Esophagus squamous epithelium (tissue), 5 donors: Measurements from ENCODE around the gene TAX1BP1. TPM values are rescaled to one million over a fixed set of nuclear protein-coding genes. Genes with fewer than 3 reads are reported as not detected.

ENCODE experiments used
- DNase-seq: peaks from one replicate; lab custom pipeline; 2025; lab: John Stamatoyannopoulos, UW
- H3K27ac ChIP-seq, 4 donors: fragments of 200-600 bp; sonication (generic); one replicate each; pipeline ENCODE4 v1.5.1; 2016 to 2019; ENCODE audit warnings: mild to moderate bottlenecking in 1 of 4
- H3K27me3 ChIP-seq, 4 donors: fragments of 200-600 bp; sonication (generic); 1 replicate in 3 of 4; 2 replicates in 1 of 4; pipeline versions ENCODE4 v1.5.1 to v1.6.0; 2017 to 2021; ENCODE audit warnings: antibody characterized with exemption in 1 of 4
- H3K36me3 ChIP-seq, 3 donors: fragments of 200-600 bp; sonication (generic); one replicate each; pipeline ENCODE4 v1.5.1; 2016 to 2019
- H3K4me1 ChIP-seq, 3 donors: fragments of 200-600 bp; sonication (generic); one replicate each; pipeline ENCODE4 v1.5.1; 2017 to 2019
- H3K4me3 ChIP-seq, 4 donors: fragments of 200-600 bp; sonication (generic); 1 replicate in 3 of 4; 2 replicates in 1 of 4; pipeline ENCODE4 v1.5.1; 2016 to 2019; ENCODE audit warnings: mild to moderate bottlenecking in 2 of 4, moderate library complexity in 1 of 4
- H3K9me3 ChIP-seq, 3 donors: fragments of 200-600 bp; sonication (generic); one replicate each; pipeline ENCODE4 v1.5.1; 2016 to 2019
- CTCF ChIP-seq, 6 experiments: fragments of 450-650 bp in 4 of 6; fragments of 200-600 bp in 2 of 6; sonication (generic) in 2 of 6; IDR thresholded peaks; one replicate each; pipeline ENCODE4 v1.5.1; 2016 to 2019; ENCODE audit warnings: antibody characterized with exemption in 6 of 6, mild to moderate bottlenecking in 4 of 6, moderate library complexity in 4 of 6
- POLR2A ChIP-seq, 4 donors: fragments of 450-650 bp; IDR thresholded peaks; one replicate each; pipeline ENCODE4 v1.6.1; 2017; ENCODE audit warnings: antibody characterized with exemption in 4 of 4, mild to moderate bottlenecking in 4 of 4, moderate library complexity in 3 of 4
- WGBS, 2 donors: methylation state at CpG; one replicate each; pipeline ENCODE4 v1.1.5; 2018; 5-methylcytosine and 5-hydroxymethylcytosine counted together
- intact Hi-C: fragments of 100-400 bp; cut with DNase I; formaldehyde crosslinking; loops from one replicate; pipeline ENCODE4 v1.15.0; 2022
- total RNA-seq, 4 donors: library from RNA; depleted of rRNA; stranded (reverse); fragments of >200 nt; gene quantifications; one replicate each; pipeline ENCODE4 v1.1.0, GENCODE V29; 2016
- donor health status: DM: yes; HTN: yes; CAD: no.

TAX1BP1 gene
- total RNA-seq, 4 donors from 2014 or later: 67.1 to 113 (median 80.3) TPM

- no peak overlapping the region for H3K4me3 ChIP-seq
- no peaks in the 10 kb centered on the region for H3K36me3 ChIP-seq
- H3K4me1 ChIP-seq: peaks cover 0 to 18% (median 0%) of the 10 kb centered on the region in 3 donors
- no peaks in the 10 kb centered on the region for H3K27me3 ChIP-seq
- intact Hi-C loops: no loop called here
- DNase-seq: no peak
- H3K9me3 ChIP-seq: no peaks in the 10 kb centered on the region
- TF ChIP-seq POLR2A (IDR thresholded peaks at IDR 0.05) (no peak), CTCF (IDR thresholded peaks at IDR 0.05) (no peak)
- WGBS, 2 donors: 82 to 92% methylated on average over 5 to 7 of the region's 7 CpGs
- H3K27ac ChIP-seq: no peak overlapping the region
These were observed 129.1 kb downstream of the TAX1BP1 start for GRCh38 chr7:27869056-27869455.

GRCh38 chr7:27870595-27870994 lies 130.6 kb downstream of the TAX1BP1 start:
- peaks cover 0 to 21% (median 0%) of the 10 kb centered on the region in 3 donors for H3K4me1 ChIP-seq
- TF ChIP-seq POLR2A (IDR thresholded peaks at IDR 0.05) (no peak), CTCF (IDR thresholded peaks at IDR 0.05) (no peak)
- no peak overlapping the region for H3K4me3 ChIP-seq
- H3K27me3 ChIP-seq: no peaks in the 10 kb centered on the region
- DNase-seq: no peak
- 91 to 98% methylated on average over 3 to 4 of the region's 5 CpGs for WGBS, 2 donors
- no peaks in the 10 kb centered on the region for H3K9me3 ChIP-seq
- intact Hi-C loops: no loop called here
- H3K27ac ChIP-seq: no peak overlapping the region
- no peaks in the 10 kb centered on the region for H3K36me3 ChIP-seq

- intact Hi-C loops: no loop called here
- Histone ChIP-seq H3K27me3 (no peaks in the 10 kb centered on the region), H3K27ac (no peak overlapping the region), H3K9me3 (no peaks in the 10 kb centered on the region), H3K36me3 (no peaks in the 10 kb centered on the region), H3K4me3 (no peak overlapping the region), H3K4me1 (peaks cover 0 to 21% (median 0%) of the 10 kb centered on the region in 3 donors)
- no peak for DNase-seq
- TF ChIP-seq POLR2A (IDR thresholded peaks at IDR 0.05): no peak
- no peak for TF ChIP-seq CTCF (IDR thresholded peaks at IDR 0.05)
- WGBS, 2 donors: 63 to 84% methylated on average over 3 of the region's 3 CpGs
These were observed 131.1 kb downstream of the TAX1BP1 start for GRCh38 chr7:27871086-27871485.

- Histone ChIP-seq H3K27ac (no peak overlapping the region), H3K9me3 (no peaks in the 10 kb centered on the region), H3K36me3 (no peaks in the 10 kb centered on the region), H3K4me1 (peaks cover 0 to 21% (median 0%) of the 10 kb centered on the region in 3 donors), H3K27me3 (no peaks in the 10 kb centered on the region), H3K4me3 (no peak overlapping the region)
- no peak for TF ChIP-seq CTCF (IDR thresholded peaks at IDR 0.05)
- TF ChIP-seq POLR2A (IDR thresholded peaks at IDR 0.05): no peak
- no peak for DNase-seq
- intact Hi-C loops: no loop called here
- 88 to 90% methylated on average over 6 of the region's 6 CpGs for WGBS, 2 donors
These were observed 131.9 kb downstream of the TAX1BP1 start for GRCh38 chr7:27871866-27872265.

GRCh38 chr7:27872356-27873275 lies 132.7 kb downstream of the TAX1BP1 start:
- no peaks in the 10 kb centered on the region for H3K27me3 ChIP-seq
- TF ChIP-seq POLR2A (IDR thresholded peaks at IDR 0.05) (no peak), CTCF (IDR thresholded peaks at IDR 0.05) (no peak)
- intact Hi-C loops: no loop called here
- peaks cover 0 to 21% (median 0%) of the 10 kb centered on the region in 3 donors for H3K4me1 ChIP-seq
- H3K36me3 ChIP-seq: no peaks in the 10 kb centered on the region
- no peak for DNase-seq
- no peak overlapping the region for H3K4me3 ChIP-seq
- WGBS, 2 donors: 66 to 71% methylated on average over 17 of the region's 17 CpGs
- H3K9me3 ChIP-seq: no peaks in the 10 kb centered on the region
- no peak overlapping the region for H3K27ac ChIP-seq
